Stomach smooth muscle (tissue), 2 donors: ENCODE measurements around the gene RBM4B.
A peak's percentile ranks its signal among the peaks of the same experiment; 100 is the strongest.

Experiments used
- H3K27ac ChIP-seq: one replicate; pipeline ENCODE4 v1.7.0; 2013; ENCODE audit warnings: mild to moderate bottlenecking, low read length, inconsistent platforms
- H3K27me3 ChIP-seq, 2 donors: one replicate each; pipeline ENCODE4 v1.7.0; 2013; ENCODE audit warnings: low read length in 2 of 2; ENCODE audit not compliant: insufficient read depth in 2 of 2, control insufficient read depth in 1 of 2
- H3K36me3 ChIP-seq, 2 donors: one replicate each; pipeline ENCODE4 v1.7.0; 2013; ENCODE audit warnings: low read length in 2 of 2; ENCODE audit not compliant: control insufficient read depth in 2 of 2, insufficient read depth in 2 of 2
- H3K4me1 ChIP-seq: one replicate; pipeline ENCODE4 v1.7.0; 2013; ENCODE audit warnings: low read length; ENCODE audit not compliant: control insufficient read depth, insufficient read depth
- H3K4me3 ChIP-seq, 2 donors: one replicate each; pipeline ENCODE4 v1.7.0; 2013; ENCODE audit warnings: low read length in 2 of 2
- H3K9ac ChIP-seq, 2 donors: one replicate each; pipeline ENCODE4 v1.7.0; 2013; ENCODE audit warnings: low read length in 2 of 2, mild to moderate bottlenecking in 1 of 2
- H3K9me3 ChIP-seq, 2 donors: one replicate each; pipeline ENCODE4 v1.7.0; 2013; ENCODE audit warnings: low read length in 2 of 2; ENCODE audit not compliant: control insufficient read depth in 2 of 2
- donor health status: healthy.
- donor health status: Pancreatic carcinoma.

The RBM4B gene

GRCh38 chr11:66639066-66639813, 38.4 kb downstream of the RBM4B start:
- Histone ChIP-seq H3K4me1 (peaks cover 60% of the 10 kb centered on the region), H3K9me3 (no peaks in the 10 kb centered on the region), H3K27me3 (no peaks in the 10 kb centered on the region), H3K36me3 (peaks cover 24 to 25% of the 10 kb centered on the region in 2 donors), H3K9ac (peak overlapping the region; percentile 96 to 98), H3K27ac (peak overlapping the region; percentile 91), H3K4me3 (peak overlapping the region; percentile 78 to 96)

- peak within 1 kb of the TSS; percentile 96 to 98 for H3K9ac ChIP-seq
- no peaks in the 10 kb centered on the region for H3K9me3 ChIP-seq
- peak within 1 kb of the TSS; percentile 78 to 96 for H3K4me3 ChIP-seq
- peaks cover 53% of the 10 kb centered on the region for H3K4me1 ChIP-seq
- no peaks in the 10 kb centered on the region for H3K27me3 ChIP-seq
- peaks cover 15 to 17% of the 10 kb centered on the region in 2 donors for H3K36me3 ChIP-seq
- peak within 1 kb of the TSS; percentile 91 for H3K27ac ChIP-seq
Measured at GRCh38 chr11:66638177-66639065, 39.3 kb downstream of the RBM4B start, which contains the start of gene RBM4. Gene RBM4, plus strand, starts transcription at chr11:66638703. Its CDS starts 1,009 bp downstream, at chr11:66639712.

GRCh38 chr11:66637557-66638176, 40.0 kb downstream of the RBM4B start:
- Histone ChIP-seq H3K27ac (peak overlapping the region; percentile 91), H3K9me3 (no peaks in the 10 kb centered on the region), H3K9ac (peak overlapping the region; percentile 64 to 69), H3K4me3 (peak overlapping the region; percentile 68 to 96), H3K4me1 (peaks cover 49% of the 10 kb centered on the region), H3K27me3 (no peaks in the 10 kb centered on the region), H3K36me3 (peaks cover 8 to 12% of the 10 kb centered on the region in 2 donors)

GRCh38 chr11:66636411-66636810, 41.3 kb downstream of the RBM4B start:
- H3K4me1 ChIP-seq, result peaks cover 41% of the 10 kb centered on the region
- no peaks in the 10 kb centered on the region for H3K27me3 ChIP-seq
- H3K9ac ChIP-seq, result no peak overlapping the region
- no peak overlapping the region for H3K4me3 ChIP-seq
- H3K27ac ChIP-seq, result no peak overlapping the region
- H3K9me3 ChIP-seq, result no peaks in the 10 kb centered on the region
- peaks cover 6 to 9% of the 10 kb centered on the region in 2 donors for H3K36me3 ChIP-seq

- H3K27me3 ChIP-seq, result no peaks in the 10 kb centered on the region
- H3K4me3 ChIP-seq, result no peak overlapping the region
- H3K9me3 ChIP-seq, result no peaks in the 10 kb centered on the region
- H3K9ac ChIP-seq, result no peak overlapping the region
- peaks cover 19% of the 10 kb centered on the region for H3K4me1 ChIP-seq
- peaks cover 18 to 21% of the 10 kb centered on the region in 2 donors for H3K36me3 ChIP-seq
- H3K27ac ChIP-seq, result no peak overlapping the region
Measured at GRCh38 chr11:66632952-66633351, 44.7 kb downstream of the RBM4B start.

GRCh38 chr11:66631883-66632282, 45.8 kb downstream of the RBM4B start:
- H3K27me3 ChIP-seq, result no peaks in the 10 kb centered on the region
- H3K9ac ChIP-seq, result no peak overlapping the region
- no peak overlapping the region for H3K27ac ChIP-seq
- peaks cover 29 to 32% of the 10 kb centered on the region in 2 donors for H3K36me3 ChIP-seq
- H3K4me3 ChIP-seq, result no peak overlapping the region
- H3K4me1 ChIP-seq, result peaks cover 13% of the 10 kb centered on the region
- no peaks in the 10 kb centered on the region for H3K9me3 ChIP-seq

- peaks cover 54 to 57% of the 10 kb centered on the region in 2 donors for H3K36me3 ChIP-seq
- peaks cover 29% of the 10 kb centered on the region for H3K4me1 ChIP-seq
- no peak overlapping the region for H3K9ac ChIP-seq
- H3K27me3 ChIP-seq, result no peaks in the 10 kb centered on the region
- no peak overlapping the region for H3K4me3 ChIP-seq
- H3K27ac ChIP-seq, result no peak overlapping the region
- no peaks in the 10 kb centered on the region for H3K9me3 ChIP-seq
Measured at GRCh38 chr11:66629356-66629755, 48.3 kb downstream of the RBM4B start.

GRCh38 chr11:66628061-66628603, 49.6 kb downstream of the RBM4B start:
- H3K27me3 ChIP-seq, result no peaks in the 10 kb centered on the region
- H3K36me3 ChIP-seq, result peaks cover 58 to 61% of the 10 kb centered on the region in 2 donors
- no peak overlapping the region for H3K4me3 ChIP-seq
- H3K9ac ChIP-seq, result no peak overlapping the region
- H3K4me1 ChIP-seq, result peaks cover 39% of the 10 kb centered on the region
- H3K9me3 ChIP-seq, result no peaks in the 10 kb centered on the region
- no peak overlapping the region for H3K27ac ChIP-seq

- H3K4me3 ChIP-seq, result no peak overlapping the region
- H3K27ac ChIP-seq, result peak overlapping the region; percentile 31
- H3K27me3 ChIP-seq, result no peaks in the 10 kb centered on the region
- H3K9me3 ChIP-seq, result no peaks in the 10 kb centered on the region
- peaks cover 44% of the 10 kb centered on the region for H3K4me1 ChIP-seq
- H3K36me3 ChIP-seq, result peaks cover 58 to 61% of the 10 kb centered on the region in 2 donors
- no peak overlapping the region for H3K9ac ChIP-seq
Measured at GRCh38 chr11:66626926-66627325, 50.8 kb downstream of the RBM4B start.

GRCh38 chr11:66626382-66626781, 51.3 kb downstream of the RBM4B start:
- no peaks in the 10 kb centered on the region for H3K27me3 ChIP-seq
- peak overlapping the region; percentile 31 for H3K27ac ChIP-seq
- peaks cover 47% of the 10 kb centered on the region for H3K4me1 ChIP-seq
- no peak overlapping the region for H3K9ac ChIP-seq
- H3K36me3 ChIP-seq, result peaks cover 58 to 61% of the 10 kb centered on the region in 2 donors
- H3K4me3 ChIP-seq, result no peak overlapping the region
- H3K9me3 ChIP-seq, result no peaks in the 10 kb centered on the region
